ENCODE measurements around the gene SLC13A2.

Gene SLC13A2

DNA sequence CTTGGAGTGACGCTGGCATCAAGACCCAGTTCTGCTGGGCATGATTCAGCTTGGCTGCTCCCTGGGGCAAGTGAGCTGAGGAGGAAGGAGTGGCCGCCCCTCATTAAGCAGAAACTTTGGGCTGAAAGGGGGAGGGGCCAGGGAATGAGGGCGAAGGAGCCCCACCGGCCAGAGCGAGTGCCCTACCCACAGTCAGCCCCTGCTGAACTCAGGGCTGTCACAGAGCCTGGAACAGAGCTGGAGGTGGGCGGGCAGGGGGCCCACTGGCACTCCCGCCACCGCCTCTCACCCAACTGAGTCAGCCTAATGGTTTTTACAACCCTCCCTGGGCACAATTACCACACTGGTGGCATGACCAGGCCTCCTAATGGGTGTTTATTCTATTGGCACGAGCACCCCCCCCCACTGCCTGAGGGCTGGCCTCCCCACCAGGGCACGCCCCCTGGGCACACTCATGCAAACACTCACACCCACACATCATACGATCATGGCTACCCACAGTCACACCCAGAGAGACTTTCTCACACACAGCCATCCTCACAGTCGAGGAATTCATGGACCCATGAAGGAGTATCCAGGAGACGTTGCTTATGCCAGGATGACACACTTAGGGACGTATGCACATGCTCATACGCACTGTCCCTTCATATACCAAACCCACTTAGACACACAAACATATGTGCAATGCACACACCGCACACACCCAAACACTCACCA is 59.8 kb downstream of the SLC13A2 start:
- FAIRE-seq, result peak; percentile 65
- DNase-seq (ENCODE audit: low spot score), result no peak

GRCh38 chr17:28534740-28535375 is 61.4 kb downstream of the SLC13A2 start:
- no peak for DNase-seq (ENCODE audit: low spot score)
- no peak for FAIRE-seq

DNA sequence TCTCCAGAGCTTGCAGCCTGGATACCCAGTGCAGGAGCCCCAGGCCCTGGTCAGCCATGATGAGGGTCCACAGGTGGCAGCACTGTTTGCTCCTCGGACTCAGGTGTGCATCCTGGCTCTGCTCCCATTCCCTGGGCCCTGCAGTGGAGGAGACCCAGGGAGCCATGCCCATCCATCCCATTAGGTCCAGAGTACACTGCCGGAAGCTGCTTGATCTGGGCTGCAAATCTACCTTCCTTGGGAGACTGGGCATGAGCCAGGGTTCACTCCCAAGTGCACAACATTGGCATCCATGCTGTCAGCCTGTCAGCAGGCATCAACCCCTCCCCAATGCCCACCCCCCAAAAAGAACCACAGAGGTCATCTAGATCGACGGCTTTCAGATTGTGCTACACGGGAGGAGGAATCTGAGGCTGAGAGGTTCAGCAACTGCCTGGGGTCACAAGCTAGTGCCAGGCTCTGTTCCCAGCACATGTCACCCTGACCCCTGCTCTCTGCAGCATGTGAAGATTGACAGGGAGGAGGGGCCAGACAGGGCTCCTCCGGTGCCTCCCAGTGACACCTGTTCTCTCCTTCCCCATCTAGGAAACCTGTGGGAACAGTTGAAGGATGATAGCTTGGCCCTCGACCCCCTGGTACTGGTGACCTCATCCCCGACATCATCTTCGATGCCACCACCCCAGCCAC is 63.2 kb downstream of the SLC13A2 start:
- DNase-seq (ENCODE audit: low spot score) (no peak), FAIRE-seq (no peak)

- DNase-seq (ENCODE audit: low spot score), result no peak
- FAIRE-seq, result no peak
Measured at GRCh38 chr17:28537219-28537610, 63.8 kb downstream of the SLC13A2 start.

GRCh38 chr17:28538296-28538895 is 65.0 kb downstream of the SLC13A2 start:
- no peak for DNase-seq (ENCODE audit: low spot score)
- FAIRE-seq, result no peak

DNA sequence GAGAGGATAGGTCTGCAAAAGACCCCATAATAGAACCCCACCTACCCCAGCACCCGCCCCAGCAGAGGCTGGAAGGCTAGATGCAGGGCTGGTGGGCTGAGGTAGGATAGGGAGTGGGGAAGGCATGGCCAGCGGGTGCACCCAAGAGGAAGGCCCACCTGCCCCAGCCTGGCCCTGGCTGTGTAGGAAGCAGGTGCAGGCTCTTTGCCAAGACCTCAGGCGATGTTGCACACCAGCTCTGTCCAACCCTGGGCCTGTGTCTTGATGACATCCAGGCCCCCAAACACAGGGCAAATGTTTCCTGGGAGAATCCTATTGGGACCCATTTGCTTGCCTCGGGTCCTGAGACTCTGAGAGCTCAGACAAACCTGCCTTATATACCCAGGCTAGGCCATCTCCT is 66.8 kb downstream of the SLC13A2 start:
- FAIRE-seq (no peak), DNase-seq (ENCODE audit: low spot score) (no peak)

DNA sequence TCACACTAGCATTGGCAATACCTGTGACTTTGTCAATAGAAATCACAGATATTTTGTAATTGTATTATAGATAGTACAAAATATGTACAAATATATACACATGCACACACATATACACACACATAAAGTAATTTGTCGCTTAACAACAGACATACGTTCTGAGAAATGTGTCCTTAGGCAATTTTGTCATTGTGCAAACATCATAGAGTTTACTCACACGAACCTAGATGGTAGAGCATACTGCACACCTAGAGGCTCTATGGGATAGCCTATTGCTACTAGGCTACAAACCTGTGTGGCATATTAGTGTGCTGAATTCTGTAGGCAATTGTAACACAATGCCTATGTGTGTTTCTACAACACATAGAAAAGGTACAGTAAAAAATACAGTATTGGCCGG is 68.0 kb downstream of the SLC13A2 start:
- no peak for FAIRE-seq

DNA sequence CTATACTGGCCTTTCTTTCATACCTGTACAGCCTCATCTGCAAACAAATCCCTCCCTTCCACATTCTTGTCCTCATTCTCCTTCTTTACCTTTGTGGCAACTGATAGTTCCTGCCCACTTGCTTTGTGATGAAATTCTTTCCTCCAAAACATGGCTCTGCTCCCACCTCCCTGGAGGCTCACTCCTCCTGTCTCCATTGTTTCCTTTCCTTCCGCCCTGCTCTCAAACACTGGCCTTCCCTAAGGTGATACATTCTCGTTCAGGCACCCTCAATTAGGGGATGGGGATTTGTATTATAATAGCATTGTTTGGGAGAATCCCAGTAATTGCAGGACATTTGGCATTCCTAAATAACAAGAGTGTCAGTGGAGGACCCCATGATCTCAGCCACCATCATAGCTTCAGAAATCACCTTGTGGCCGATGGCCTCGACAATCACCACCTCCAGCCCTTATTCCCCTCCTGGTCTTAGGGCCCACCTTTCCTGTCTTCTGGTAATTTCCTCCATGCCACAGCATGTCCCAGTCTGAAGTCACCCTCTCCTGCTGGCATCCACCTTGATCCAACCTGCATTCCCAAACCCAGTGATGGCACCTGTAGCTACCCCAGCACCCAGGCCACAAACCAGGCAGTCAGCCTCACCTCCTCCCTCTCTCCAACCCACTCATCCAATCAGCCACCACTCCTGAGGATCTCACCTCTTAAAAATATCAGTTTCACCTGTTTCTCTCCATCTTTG is 71.1 kb downstream of the SLC13A2 start:
- no peak for FAIRE-seq
- DNase-seq (ENCODE audit: low spot score), result no peak

More for the DNA sequence above, 68.0 kb downstream of the SLC13A2 start:
- DNase-seq (ENCODE audit: low spot score), result no peak

DNA sequence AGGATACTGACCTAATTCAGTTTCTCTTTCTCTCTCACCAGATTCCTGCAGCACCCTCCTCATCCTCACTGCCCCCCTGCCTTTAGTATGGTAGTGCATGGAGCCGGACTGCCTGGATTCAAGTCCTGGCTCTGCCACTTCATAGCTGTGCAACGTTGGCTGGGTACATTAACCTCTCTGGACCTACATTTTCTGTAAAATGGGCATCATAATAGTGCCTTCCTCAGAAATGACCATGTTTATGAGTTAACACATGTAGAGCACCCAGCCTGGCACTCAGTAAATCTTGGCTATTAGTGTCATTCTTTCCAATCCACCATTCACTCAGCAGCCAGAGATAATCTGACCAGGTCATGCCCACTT is 71.7 kb downstream of the SLC13A2 start:
- FAIRE-seq, result no peak

DNA sequence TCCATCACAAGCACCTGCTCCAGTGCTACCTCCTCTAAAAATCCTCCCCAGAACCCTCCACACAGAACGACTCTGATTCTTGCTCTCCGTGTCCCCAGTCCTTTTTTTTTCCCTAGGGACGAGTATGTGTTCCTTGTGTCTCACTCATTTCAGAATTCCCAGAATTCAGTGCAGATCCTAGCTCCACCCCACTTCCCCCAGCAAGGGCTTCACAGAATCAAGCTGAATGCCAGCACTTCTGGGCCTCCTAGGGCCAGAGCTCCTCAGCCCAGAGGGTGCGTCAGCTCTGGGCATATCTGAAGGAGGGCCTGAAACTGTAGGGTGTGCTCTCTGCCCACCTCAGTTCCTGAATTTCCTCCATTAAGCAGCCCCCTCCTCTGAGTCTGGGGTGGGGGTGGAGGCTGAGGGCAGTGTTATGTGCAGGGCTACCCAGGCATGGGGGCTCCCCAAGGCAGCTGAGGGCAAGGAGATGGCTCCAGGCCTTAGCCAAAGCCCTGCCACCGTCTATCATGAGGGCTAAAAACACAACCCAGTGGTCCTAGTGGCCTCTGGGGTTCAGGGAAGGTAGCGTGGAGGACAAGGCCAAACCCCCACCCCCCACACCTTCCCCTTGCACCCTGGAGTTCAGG is 72.5 kb downstream of the SLC13A2 start:
- DNase-seq (ENCODE audit: low spot score) (no peak), FAIRE-seq (no peak)

More for the DNA sequence above, 71.7 kb downstream of the SLC13A2 start:
- no peak for DNase-seq (ENCODE audit: low spot score)

DNA sequence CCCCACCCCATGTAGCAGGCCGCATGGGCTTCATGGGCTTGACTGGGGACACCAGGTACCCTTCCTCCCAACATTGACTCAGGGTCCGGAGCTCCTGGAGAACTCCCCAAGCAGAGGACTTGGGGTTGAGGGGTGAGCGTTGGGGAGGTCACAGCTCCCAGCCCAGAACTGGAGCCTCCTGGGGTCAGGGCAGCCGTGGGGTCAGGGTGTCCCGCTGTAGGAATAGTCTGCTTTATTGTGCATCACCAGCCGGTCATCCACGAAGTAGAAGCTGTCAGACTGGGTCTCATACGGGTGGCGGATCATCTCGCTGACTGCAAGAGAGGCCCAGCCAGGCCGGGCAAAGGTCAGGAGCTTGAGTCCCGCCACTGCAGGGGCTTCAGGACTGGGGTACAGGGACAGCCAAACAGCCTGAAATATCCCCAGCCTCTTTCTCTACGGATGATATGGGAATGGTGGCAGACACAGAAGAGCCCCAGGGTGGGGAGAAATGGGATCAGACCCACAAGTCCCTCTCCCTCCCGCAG is 73.7 kb downstream of the SLC13A2 start:
- FAIRE-seq (no peak), DNase-seq (ENCODE audit: low spot score) (no peak)
